ELR (cell line): ENCODE results near the gene MICA.
"Not testable (repeated sequence)": the region's sequence is repeated elsewhere in the genome, so short reads cannot be mapped to it uniquely, and the experiment has no call there.

Experiments
- DNase-seq: peaks from one replicate; pipeline ENCODE4 v3.0.0-alpha.2; 2015; ENCODE audit warnings: low read depth

Gene MICA

DNA sequence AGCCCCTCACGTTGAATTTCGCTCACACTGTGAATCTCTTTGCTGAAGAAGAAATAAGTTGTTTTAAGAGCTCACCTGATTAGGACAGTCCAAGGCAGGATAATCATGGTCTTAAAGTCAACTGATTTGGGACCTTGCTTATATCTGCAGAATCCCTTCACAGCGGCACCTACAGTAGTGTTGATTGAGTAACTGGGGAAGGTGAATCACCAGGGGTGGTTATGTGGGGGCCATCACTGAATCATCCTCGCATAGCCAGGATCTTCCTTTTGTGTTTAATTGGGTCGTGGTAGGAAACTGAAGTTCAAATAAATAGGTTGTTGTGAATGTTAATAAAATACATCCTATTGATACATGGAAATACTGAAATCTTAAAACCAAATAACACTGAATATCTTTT lies 20.2 kb upstream of the MICA start:
- DNase-seq, result peak; percentile 76

- no peak for DNase-seq
Measured at GRCh38 chr6:31385041-31385440, 18.4 kb upstream of the MICA start.

GRCh38 chr6:31386099-31386498 lies 17.3 kb upstream of the MICA start:
- no peak for DNase-seq

DNA sequence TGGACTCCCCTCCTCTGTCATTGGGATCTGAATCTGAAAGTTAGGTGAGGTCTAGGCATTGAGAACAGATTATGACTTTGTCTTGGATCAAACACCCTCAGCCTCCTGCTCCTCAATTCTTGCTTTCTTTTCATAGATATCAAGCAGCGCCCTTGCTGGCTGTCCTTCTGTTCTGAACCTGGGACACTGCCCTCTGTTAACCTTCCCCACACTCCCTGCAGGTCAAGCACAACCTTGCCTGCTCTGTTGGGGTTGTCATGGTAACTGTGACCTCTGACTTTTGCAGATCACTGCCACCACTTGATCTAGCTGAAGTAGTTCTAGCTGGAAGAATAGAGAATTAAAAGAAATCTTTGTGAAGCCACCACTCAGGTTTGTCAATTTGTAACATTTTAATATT lies 16.4 kb upstream of the MICA start:
- no peak for DNase-seq

GRCh38 chr6:31388916-31389801 lies 14.2 kb upstream of the MICA start:
- not testable (repeated sequence) for DNase-seq

GRCh38 chr6:31389802-31390132 lies 13.6 kb upstream of the MICA start:
- not testable (repeated sequence) for DNase-seq

- DNase-seq, result no peak
Measured at GRCh38 chr6:31393932-31394331, 9.5 kb upstream of the MICA start.

DNA sequence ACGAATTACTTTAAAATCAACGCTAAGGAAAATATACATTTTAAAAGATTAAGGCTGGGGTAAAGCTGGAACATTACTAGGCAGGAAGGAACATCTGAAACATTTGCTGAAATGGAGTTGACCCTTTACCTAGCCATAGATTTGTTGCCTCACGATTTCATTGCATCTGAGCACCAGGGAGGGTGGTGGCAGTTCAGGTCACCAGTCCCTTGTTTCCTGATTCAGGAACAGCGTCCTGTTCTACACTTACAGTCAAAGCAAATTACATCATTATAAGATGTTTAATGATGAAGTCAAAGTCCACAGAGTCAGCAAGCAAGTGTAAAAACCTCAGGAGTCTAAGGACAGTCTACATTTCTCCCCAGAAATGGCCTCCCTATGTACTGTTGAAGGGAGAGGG lies 9.0 kb upstream of the MICA start:
- no peak for DNase-seq

- no peak for DNase-seq
Measured at GRCh38 chr6:31395832-31396231, 7.6 kb upstream of the MICA start.

- peak; percentile 90 for DNase-seq
Measured at GRCh38 chr6:31396422-31397152, 6.8 kb upstream of the MICA start.

DNA sequence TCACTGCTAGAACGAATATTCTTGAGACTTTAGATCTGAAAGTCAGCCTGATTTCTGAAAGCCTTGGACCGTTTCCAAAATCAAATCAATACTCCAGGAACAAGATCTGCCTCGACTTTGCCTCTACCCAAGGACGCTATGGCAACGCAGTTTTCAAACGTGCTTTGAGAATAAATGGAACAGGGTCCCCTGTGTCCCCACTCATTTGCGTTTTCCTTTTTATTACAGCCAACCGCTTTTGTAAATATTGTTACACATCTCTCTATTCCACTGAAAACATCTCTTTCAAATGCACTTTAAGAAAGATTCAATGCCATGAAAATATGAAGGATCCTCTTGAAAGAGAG lies 6.3 kb upstream of the MICA start:
- DNase-seq, result not testable (repeated sequence)

GRCh38 chr6:31397901-31398525 lies 5.4 kb upstream of the MICA start:
- no peak for DNase-seq

DNA sequence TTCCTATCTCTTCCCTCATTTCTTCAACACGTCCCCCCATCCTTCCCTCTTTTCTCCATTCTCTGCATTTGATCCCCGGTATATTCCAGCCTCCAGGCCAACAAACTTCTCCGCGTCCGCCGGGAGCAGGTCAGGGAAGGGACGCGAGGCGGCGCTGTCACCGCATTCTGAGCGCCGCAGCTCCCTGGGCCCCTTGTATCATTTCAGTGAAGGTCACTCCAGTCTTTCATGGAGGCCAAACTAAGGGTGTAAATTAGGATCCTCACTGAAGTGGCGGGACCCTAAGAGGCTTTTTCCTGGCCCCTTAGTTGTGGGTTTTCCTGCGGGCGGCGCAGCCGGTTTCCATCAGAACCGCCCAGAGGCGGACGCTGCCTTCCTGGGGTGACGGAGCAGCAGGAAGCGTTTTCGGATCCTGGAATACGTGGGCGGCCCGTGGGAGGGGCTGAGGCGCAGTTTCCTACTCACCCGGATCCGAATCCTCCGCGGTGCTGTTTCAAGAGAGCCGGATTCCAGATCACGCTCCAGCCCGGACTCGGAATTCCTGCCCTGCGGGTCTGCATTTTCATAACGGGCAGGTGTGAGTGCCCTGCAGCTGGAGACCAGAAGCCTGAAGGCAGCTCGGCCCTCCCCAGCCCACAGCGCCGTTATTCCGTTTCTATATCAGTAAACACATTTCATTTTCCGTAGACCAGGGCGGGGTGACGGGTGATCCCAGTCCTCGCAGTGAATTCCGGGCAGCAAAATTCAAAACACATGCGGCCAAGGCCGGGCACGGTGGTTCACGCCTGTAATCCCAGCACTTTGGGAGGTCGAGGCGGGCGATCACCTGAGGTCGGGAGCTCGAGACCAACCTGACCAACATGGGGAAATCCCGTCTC lies 3.6 kb upstream of the MICA start:
- DNase-seq, result peak; percentile 95

DNA sequence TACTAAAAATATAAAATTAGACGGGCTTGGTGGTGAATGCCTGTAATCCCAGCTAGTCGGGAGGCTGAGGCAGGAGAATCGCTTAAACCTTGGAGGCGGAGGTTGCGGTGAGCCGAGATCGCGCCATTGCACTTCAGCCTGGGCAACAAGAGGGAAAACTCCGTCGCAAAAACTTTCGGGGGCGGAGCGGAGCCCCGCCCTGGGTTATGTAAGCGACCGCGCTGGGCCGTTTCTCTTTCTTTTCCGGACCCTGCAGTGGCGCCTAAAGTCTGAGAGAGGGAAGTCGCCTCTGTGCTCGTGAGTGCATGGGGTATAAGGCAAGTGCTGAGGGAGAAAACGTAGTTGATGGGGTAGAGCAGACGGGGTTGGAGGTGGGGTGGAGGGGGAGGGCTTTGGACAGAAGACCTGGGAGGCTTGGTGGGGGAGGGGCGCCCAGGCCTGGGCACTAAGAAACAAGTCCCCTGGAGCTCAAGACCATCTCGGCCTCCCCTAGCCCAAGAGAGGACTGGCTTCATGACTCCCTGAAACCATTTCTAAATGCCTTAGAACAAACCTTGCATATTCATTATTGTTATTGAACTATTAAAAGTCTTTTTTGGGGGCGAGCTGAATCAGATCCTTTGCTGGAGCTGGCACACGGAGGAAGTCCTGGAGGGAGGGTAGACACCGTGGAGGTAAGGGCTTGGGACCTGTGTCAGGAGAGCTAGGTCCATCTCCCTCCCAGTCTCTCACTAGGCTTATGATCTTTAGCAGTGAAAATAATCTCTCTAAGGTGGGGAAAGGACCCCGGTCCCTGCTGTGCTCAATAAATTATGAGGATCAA lies 2.7 kb upstream of the MICA start:
- peak; percentile 80 for DNase-seq

DNA sequence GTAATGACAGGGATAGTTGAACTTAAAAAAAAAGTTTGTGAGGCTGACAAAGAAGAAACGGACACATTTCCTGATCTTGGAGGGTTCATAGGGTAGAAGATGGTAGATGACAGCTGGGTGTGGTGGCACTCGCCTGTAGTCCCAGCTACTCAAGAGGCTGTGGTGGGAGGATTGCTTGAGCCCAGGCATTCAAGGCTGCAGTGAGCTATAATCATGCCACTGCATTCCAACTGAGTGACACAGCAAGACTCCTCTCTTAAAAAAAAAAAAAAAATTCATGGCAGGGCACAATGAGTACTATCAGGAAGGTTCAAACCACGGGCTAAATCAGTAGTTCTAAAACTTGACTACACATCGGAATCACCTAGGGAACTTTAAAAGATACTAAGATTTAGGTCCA lies 2.0 kb upstream of the MICA start:
- DNase-seq, result peak; percentile 90

DNA sequence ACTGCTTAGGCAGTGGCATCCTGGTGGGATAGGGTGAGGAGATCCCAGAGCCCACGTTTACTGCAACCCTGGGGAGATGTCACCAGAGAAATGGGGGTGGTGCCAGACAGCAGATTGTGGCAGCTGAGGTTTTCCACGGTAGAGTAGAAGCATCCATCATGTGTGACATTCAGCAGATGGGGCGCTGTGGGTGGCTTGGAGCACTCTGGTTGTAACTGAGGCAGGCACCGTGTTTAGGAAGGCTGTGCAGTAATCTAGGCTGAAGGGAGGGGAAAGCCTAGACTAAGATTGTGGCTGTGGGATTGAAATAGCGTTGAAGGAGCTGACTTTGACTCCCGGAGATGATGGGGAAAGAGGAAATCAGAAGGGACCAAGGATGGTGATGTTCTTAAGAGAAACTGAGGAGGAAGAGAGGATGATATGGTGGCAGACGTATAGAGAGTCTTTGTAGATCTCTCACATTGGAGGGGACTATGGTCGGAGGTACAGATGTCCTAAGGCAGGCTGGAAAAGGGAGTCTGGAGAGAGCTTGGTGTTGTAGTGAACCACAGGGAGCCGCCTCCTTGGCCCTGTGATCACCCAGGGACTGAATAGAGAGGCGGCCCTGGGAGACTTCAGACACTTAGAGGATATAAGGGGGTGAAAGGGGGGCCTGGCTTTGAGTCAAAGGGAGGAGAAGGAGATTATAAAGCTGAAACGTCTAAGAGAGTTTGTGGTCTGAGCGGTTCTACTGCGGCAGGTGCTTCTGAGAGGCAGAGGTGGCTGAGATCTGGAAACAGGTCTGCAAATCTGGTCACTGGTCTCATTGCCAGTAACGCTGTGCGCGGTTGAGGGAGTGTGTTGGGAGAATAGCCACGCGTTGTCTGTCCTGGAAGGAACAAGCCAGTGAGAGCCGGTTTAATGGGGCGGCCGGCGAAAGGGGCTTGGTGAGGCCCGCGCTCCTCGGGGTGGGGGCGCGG lies 792 bp upstream of the MICA start:
- DNase-seq, result peak; percentile 57

GRCh38 chr6:31404061-31404364 lies 618 bp downstream of the MICA start:
- not testable (repeated sequence) for DNase-seq

DNA sequence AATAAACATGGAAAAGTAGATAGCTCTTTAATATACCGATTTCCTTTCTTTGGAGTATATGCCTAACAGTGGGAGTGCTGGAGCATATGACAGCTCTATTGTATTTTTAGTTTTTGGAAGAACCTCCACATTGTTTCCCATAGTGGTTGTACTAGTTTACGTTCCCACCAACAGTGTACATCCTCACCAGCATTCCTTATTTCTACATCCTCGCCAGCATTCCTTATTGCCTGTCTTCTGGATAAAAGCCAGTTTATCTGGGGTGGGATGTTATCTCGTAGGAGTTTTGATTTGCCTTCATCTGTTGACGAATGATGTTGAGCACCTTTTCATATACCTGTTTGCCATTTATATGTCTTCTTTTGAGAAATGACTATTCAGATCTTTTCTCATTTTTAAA lies 2.6 kb downstream of the MICA start:
- no peak for DNase-seq

DNA sequence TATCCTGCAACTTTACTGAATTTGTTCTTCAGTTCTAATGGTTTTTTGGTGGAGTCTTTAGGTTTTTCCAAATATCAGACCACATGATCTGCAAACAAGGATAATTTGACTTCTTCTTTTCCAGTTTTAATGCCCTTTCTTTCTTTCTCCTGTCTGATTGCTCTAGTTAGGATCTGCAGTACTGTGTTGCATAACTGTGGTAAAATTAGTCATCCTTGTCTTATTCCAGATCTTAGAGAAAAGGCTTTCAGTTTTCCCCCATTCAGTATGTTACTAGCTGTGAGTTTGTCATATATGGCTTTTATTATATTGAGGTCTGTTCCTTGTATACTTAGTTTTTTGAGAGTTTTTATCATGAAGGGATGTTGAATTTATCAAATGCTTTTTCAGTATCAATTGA lies 4.3 kb downstream of the MICA start:
- peak; percentile 84 for DNase-seq

DNA sequence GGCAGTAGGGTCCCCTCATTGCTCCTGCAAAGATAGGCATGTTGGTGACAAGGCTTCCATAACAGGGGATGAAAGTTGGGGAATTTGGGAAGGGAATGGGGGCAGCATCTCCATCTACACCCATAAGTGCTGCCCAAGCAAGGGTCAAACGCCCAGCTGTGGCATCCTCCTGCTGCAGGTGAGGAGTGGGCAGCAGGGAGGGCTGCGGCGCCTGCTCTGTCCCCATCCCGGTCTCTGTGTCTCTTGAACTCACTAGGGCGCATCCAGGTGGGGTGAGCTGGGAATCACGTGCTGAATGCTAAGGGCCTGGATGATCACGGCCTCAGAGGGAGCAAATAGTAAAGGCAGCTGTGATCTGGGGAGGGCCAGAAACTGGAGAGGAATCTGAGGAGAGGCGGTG lies 9.1 kb downstream of the MICA start:
- DNase-seq, result no peak
